T47D (cell line): ENCODE data around the gene TLX2.
"Not testable (repeated sequence)": the region's sequence is repeated elsewhere in the genome, so short reads cannot be mapped to it uniquely, and the experiment has no call there.

Experiments
- DNase-seq, 2 experiments: peaks; one replicate each; pipeline versions ENCODE4 v3.0.0 to v3.0.0-alpha.2; 2011 to 2012; ENCODE audit warnings: low read depth in 1 of 2, low spot score in 1 of 2
- JUND ChIP-seq: IDR thresholded peaks from 2 replicates; pipeline ENCODE4 v1.6.1; 2012; ENCODE audit warnings: low read depth
- in situ Hi-C: cut with HindIII; loops from 2 replicates; pipeline ENCODE4 v1.10.0; 2016; ENCODE audit warnings: low sequenced_read_pairs, low pct_unique_long_range_greater_than_20kb

TLX2 gene

GRCh38 chr2:74552914-74553811, 38.9 kb downstream of the TLX2 start:
- TF ChIP-seq JUND = no peak
- in situ Hi-C loops = no loop called here
- no peak for DNase-seq

- DNase-seq = peak; percentile 67 to 75
- no peak for TF ChIP-seq JUND
- in situ Hi-C loops = no loop called here
Measured at GRCh38 chr2:74553892-74554819, 39.9 kb downstream of the TLX2 start, which contains the start of the genes DOK1 and LOXL3. TSS of gene DOK1 (plus strand) at chr2:74554720. CDS start at chr2:74554755, 35 bp downstream. TSS of gene LOXL3 (minus strand) at chr2:74553942. CDS start at chr2:74552634, 1,308 bp downstream.

GRCh38 chr2:74554820-74555531, 40.7 kb downstream of the TLX2 start:
- in situ Hi-C loops = no loop called here
- TF ChIP-seq JUND = no peak
- no peak for DNase-seq

GRCh38 chr2:74555610-74556103, 41.4 kb downstream of the TLX2 start:
- TF ChIP-seq JUND = no peak
- no peak for DNase-seq
- in situ Hi-C loops = no loop called here

GRCh38 chr2:74556159-74556558, 41.9 kb downstream of the TLX2 start:
- TF ChIP-seq JUND = no peak
- in situ Hi-C loops = no loop called here
- DNase-seq = no peak

GRCh38 chr2:74556831-74557370, 42.7 kb downstream of the TLX2 start:
- in situ Hi-C loops = no loop called here
- no peak for TF ChIP-seq JUND
- DNase-seq = no peak

GRCh38 chr2:74558284-74559230, 44.3 kb downstream of the TLX2 start:
- in situ Hi-C loops = no loop called here
- no peak for TF ChIP-seq JUND
- DNase-seq = peak in 1 of 2 experiments; percentile 68

- in situ Hi-C loops = no loop called here
- peak in 1 of 2 experiments; percentile 71 for DNase-seq
Measured at GRCh38 chr2:74559912-74560311, 45.7 kb downstream of the TLX2 start.

GRCh38 chr2:74560591-74560990, 46.3 kb downstream of the TLX2 start:
- peak in 1 of 2 experiments; percentile 88 for DNase-seq
- no peak for TF ChIP-seq JUND
- in situ Hi-C loops = no loop called here

More at GRCh38 chr2:74559912-74560311, 45.7 kb downstream of the TLX2 start:
- no peak for TF ChIP-seq JUND

- in situ Hi-C loops, DNase-seq: not testable (repeated sequence)
Measured at GRCh38 chr2:74561022-74561421, 46.8 kb downstream of the TLX2 start.
